ENCODE results near the gene APBA1. TPM values are rescaled to one million over a fixed set of nuclear protein-coding genes. Genes with fewer than 3 reads are reported as not detected.

The APBA1 gene
- total and polyA plus RNA-seq, 2 of the 4 experiments (the other 2 are of a cell fraction), result 3.8 to 5.1 TPM

- Histone ChIP-seq H3K4me1 (ENCODE audit: control insufficient read depth, insufficient read depth, low read length) (no peaks in the 10 kb centered on the region), H4K20me1 (ENCODE audit: insufficient read depth, low read length) (no peaks in the 10 kb centered on the region), H3K14ac (replicated peaks; ENCODE audit: low read depth, low read length) (no peak overlapping the region), H2AK9ac (replicated peaks; ENCODE audit: low read depth, low read length, poor library complexity) (no peak overlapping the region), H4K91ac (ENCODE audit: insufficient read depth, low read depth, low read length) (no peak overlapping the region), H3K9me1 (ENCODE audit: insufficient read depth, low read length) (peaks cover 3% of the 10 kb centered on the region; the same call in 1 of the 2 replicates), H2BK5ac (ENCODE audit: low read depth, low read length, poor library complexity, severe bottlenecking) (no peak overlapping the region), H2AFZ (replicated peaks; ENCODE audit: low read length, poor library complexity) (no peak overlapping the region), H3K79me1 (ENCODE audit: low read depth in 1 of 2, low read length in 2 of 2) (no peaks in the 10 kb centered on the region), H3K27me3 (ENCODE audit: control insufficient read depth, insufficient read depth, low read length) (no peaks in the 10 kb centered on the region), H3K9me3 (ENCODE audit: control insufficient read depth, insufficient read depth, low read length) (no peaks in the 10 kb centered on the region; the same call in 1 of the 2 replicates), H4K5ac (ENCODE audit: low read depth, low read length) (no peak overlapping the region), H3K36me3 (ENCODE audit: control insufficient read depth, insufficient read depth, low read length) (no peaks in the 10 kb centered on the region), H4K8ac (ENCODE audit: low read depth in 2 of 2, low read length in 2 of 2) (no peak overlapping the region), H3K4me3 (ENCODE audit: insufficient read depth, low read depth, low read length) (no peak overlapping the region), H3K9ac (ENCODE audit: low read depth, low read length) (no peak overlapping the region), H3K23ac (ENCODE audit: low read depth, low read length) (no peak overlapping the region), H3K56ac (ENCODE audit: extremely low read depth, insufficient read depth, low read length) (no peak overlapping the region), H3K27ac (ENCODE audit: insufficient read depth, low read length) (no peak overlapping the region), H3K18ac (ENCODE audit: low read depth, low read length) (no peak overlapping the region), H2BK120ac (ENCODE audit: low read depth, low read length) (no peak overlapping the region), H3K4me2 (ENCODE audit: low read depth, low read length) (no peak overlapping the region), H2BK15ac (ENCODE audit: low read depth, low read length) (no peak overlapping the region), H2BK20ac (ENCODE audit: low read depth, low read length) (no peak overlapping the region), H2AK5ac (ENCODE audit: low read depth, low read length) (no peak overlapping the region), H3K4ac (ENCODE audit: low read depth, low read length) (no peak overlapping the region)
- dilution Hi-C loops (cut with HindIII; ENCODE audit: low sequenced_read_pairs, unreplicated experiment), result no loop called here
- no peak for DNase-seq
- intact Hi-C loops (cut with micrococcal nuclease), result no loop called here
- ChIA-PET POLR2A (ENCODE audit: unreplicated experiment) (interaction anchor here (0.6 kb wide), 1 partner anchor 439 kb away, joined by 4 read pairs; no protein-coding TSS in a partner anchor), CTCF (no interaction called here)
- in situ Hi-C loops (cut with MboI; ENCODE audit: low sequenced_read_pairs), result no loop called here
- TF ChIP-seq MAFK (IDR thresholded peaks at IDR 0.05; ENCODE audit: low read depth, low read length) (no peak), MAZ (IDR thresholded peaks at IDR 0.05; ENCODE audit: borderline replicate concordance, low read depth, low read length) (no peak), CEBPB (IDR thresholded peaks at IDR 0.05; ENCODE audit: low read depth, low read length) (no peak), FOS (IDR thresholded peaks at IDR 0.05; ENCODE audit: low read depth, low read length) (no peak), MXI1 (IDR thresholded peaks at IDR 0.05; ENCODE audit: borderline replicate concordance, low read depth, low read length) (no peak), RAD21 (IDR thresholded peaks at IDR 0.05; ENCODE audit: low read length) (no peak), RCOR1 (IDR thresholded peaks at IDR 0.05; ENCODE audit: insufficient replicate concordance, low read length) (no peak), CHD1 (IDR thresholded peaks at IDR 0.05; ENCODE audit: low read depth, low read length) (no peak), POLR2A (IDR thresholded peaks at IDR 0.05; ENCODE audit: low read depth, low read length) (no peak), SMC3 (IDR thresholded peaks at IDR 0.05; ENCODE audit: low read depth, low read length) (no peak), ELK1 (IDR thresholded peaks at IDR 0.05; ENCODE audit: borderline replicate concordance, low read depth, low read length) (no peak)
- BruUV-seq (replicated peaks), result no TSS peak
- WGBS, 2 experiments (ENCODE audit: extremely low coverage in 2 of 2, insufficient read length in 1 of 2), result 100% methylated on average over 1 of the region's 2 CpGs; no CpG with 5 or more reads in 1 of the 2 experiments
- no peak for ATAC-seq (ENCODE audit: low read depth)
Measured at GRCh38 chr9:69455311-69455710, 216.9 kb downstream of the APBA1 start.

Data from IMR-90 (cell line).